Lower leg skin (tissue), 3 donors: ENCODE data around the gene DUSP9.

Experiments used
- POLR2A ChIP-seq, 2 donors: fragments of 450-650 bp; IDR thresholded peaks; one replicate each; pipeline ENCODE4 v1.6.1; 2016 to 2017; ENCODE audit warnings: antibody characterized with exemption in 2 of 2, mild to moderate bottlenecking in 1 of 2, moderate library complexity in 1 of 2
- TF ChIP-seq, protein P1 (sequence below), 3 donors: fragments of 450-650 bp; IDR thresholded peaks; one replicate each; pipeline ENCODE4 v1.5.1; 2016; ENCODE audit warnings: antibody characterized with exemption in 3 of 3, mild to moderate bottlenecking in 3 of 3, moderate library complexity in 2 of 3

DNA sequence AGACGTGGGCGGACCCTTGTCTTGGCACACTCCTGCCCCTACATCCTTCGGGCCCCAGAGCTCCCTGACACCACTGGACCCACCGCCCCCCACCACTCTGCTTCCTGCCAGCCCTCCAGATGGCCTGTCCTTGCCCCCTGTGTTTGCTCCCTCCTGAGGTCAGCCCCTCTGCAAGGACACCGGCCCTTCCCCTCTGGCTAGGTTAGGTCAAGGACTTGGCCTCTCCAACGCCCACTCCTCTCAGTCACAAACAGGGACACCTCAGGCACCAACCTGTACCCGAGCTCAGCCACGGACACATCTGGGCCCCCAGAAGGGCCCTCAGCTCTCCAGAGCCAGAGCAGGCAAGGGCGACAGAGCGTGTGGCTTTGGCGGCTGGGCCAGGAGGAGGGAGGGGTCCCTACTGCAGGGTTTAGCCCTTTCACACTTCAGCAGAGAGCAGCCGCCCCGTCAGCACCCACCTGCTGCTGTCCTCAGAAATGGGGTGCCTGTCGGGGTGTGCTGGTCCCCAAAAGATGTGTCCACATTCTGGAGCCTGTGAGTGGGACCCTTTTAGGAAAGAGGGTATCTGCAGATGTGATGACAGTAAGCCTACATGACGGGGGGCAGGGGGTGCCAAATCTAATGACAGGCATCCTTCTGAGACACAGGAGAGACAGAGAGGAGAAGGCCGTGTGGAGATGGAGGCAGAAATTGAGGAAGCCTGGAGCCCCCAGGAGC is 23.5 kb upstream of the DUSP9 start:
- TF ChIP-seq, protein P1, sequence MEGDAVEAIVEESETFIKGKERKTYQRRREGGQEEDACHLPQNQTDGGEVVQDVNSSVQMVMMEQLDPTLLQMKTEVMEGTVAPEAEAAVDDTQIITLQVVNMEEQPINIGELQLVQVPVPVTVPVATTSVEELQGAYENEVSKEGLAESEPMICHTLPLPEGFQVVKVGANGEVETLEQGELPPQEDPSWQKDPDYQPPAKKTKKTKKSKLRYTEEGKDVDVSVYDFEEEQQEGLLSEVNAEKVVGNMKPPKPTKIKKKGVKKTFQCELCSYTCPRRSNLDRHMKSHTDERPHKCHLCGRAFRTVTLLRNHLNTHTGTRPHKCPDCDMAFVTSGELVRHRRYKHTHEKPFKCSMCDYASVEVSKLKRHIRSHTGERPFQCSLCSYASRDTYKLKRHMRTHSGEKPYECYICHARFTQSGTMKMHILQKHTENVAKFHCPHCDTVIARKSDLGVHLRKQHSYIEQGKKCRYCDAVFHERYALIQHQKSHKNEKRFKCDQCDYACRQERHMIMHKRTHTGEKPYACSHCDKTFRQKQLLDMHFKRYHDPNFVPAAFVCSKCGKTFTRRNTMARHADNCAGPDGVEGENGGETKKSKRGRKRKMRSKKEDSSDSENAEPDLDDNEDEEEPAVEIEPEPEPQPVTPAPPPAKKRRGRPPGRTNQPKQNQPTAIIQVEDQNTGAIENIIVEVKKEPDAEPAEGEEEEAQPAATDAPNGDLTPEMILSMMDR (IDR thresholded peaks at IDR 0.05), result no peak
- no peak for TF ChIP-seq POLR2A (IDR thresholded peaks at IDR 0.05)
